IMR-90 (cell line): ENCODE measurements around the gene F2.

Experiments
- CTCF ChIP-seq: conservative IDR thresholded peaks from 2 replicates; pipeline ENCODE4 v1.5.1; 2012; ENCODE audit warnings: mild to moderate bottlenecking, low read depth, low read length, improper control_type of control experiment
- POLR2A ChIP-seq: IDR thresholded peaks from 2 replicates; pipeline ENCODE4 v1.6.1; 2012; ENCODE audit warnings: mild to moderate bottlenecking, low read depth, low read length
- USF2 ChIP-seq: fragments of 150-350 bp; IDR thresholded peaks from 2 replicates; pipeline ENCODE4 v1.6.1; 2017; ENCODE audit warnings: mild to moderate bottlenecking, antibody characterized with exemption, low read length, low read depth

DNA sequence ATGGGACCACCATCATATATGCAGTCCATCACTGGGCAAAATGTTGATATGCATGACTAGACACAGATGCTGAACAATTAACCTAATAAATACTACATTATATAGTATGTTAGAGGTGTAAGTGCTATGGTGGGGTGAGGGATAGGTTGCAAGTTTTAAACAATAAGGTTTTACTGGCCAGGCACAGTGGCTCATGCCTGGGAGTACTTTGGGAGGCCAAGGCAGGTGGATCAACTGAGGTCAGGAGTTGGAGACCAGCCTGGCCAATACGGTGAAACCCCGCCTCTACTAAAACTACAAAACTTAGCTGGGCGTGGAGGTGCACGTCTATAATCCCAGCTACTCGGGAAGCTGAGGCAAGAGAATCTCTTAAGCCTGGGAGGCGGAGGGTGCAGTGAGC is 28.1 kb downstream of the F2 start:
- TF ChIP-seq POLR2A, result no peak
- no peak for TF ChIP-seq CTCF
- TF ChIP-seq USF2, result no peak
